HG03135 (cell line): ENCODE data around the gene TLN1.

Experiments used
- ATAC-seq: cut with Tn5 transposase; IDR thresholded peaks from one replicate; pipeline ENCODE4 v1.9.1; 2021; ENCODE audit warnings: mild to moderate bottlenecking, moderate library complexity; ENCODE audit not compliant: unreplicated experiment

The TLN1 gene

DNA sequence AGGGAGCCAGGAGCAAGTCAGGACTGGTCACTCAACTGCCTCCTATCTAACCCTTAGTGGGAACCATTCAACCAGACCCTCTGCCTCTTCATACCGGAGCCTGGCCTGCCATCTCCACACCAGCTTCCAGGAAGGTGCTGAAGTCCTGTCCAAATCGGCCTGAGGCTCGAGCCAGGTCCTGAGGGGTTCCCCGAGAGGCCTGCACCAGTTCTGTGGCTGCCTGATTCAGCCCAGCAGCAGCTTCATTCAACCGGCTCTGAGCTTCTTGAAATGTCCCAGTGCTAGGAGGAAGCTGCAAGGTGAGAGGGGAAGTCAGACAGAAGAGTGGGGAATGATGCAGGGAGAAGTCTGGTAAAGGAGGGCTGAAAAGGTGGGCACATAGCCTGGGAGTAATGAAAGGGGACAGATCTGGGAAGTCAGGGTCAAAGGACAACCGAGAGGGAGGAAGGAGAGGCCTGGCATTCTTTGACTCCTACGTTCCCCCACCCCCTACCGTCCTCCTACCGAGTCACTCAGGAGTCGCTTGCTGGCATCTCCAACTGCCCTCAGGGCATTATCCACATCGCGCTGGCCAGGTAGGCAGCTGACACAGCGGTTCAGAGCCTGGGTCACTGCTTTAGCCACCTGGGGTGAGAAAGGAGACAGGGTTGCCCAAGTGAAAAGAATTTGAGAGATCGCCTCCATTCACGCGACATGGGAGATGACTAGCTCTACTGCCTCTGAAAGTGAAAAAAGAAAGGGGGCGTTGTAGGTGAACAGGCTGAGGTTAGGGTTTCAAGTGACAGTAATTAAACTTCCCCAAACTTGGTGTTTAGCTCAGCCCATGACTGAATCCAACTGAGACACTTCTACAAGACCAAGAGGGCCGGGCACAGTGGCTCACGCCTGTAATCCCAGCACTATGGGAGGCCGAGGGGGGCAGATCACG, 20.2 kb downstream of the TLN1 start:
- ATAC-seq: no peak

DNA sequence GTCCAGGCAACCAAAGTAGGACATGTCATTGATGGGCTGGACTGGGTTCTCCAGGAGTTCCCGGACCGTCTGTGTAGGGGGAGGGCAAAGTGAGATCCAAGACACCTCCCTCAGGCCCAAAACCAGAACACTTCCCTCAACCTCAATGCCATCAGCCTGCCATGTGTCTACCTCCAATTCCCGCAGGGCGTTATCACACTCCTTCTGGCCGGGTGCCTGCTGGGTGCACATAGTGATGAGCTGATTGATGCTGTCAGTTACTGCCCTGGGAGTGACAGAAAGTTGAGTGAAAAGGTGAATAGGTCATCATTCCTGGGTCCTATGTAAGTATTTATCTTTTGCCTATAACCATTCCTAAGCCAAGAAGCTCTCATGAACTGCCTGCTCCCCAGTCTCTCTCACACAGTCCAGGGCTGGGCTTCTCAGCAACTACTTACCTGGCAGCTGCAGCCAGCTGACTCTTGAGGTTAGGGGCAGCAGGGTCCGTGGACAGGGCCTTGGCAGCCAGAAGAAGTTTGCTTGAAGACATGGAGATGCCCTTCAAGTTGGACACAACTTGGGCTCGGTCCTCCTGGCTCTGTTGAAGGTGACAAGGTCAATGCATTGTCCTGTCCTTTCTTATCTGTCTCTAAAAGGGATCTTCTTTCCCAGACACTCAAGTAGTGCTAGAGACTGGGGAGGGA, 21.0 kb downstream of the TLN1 start:
- no peak for ATAC-seq

DNA sequence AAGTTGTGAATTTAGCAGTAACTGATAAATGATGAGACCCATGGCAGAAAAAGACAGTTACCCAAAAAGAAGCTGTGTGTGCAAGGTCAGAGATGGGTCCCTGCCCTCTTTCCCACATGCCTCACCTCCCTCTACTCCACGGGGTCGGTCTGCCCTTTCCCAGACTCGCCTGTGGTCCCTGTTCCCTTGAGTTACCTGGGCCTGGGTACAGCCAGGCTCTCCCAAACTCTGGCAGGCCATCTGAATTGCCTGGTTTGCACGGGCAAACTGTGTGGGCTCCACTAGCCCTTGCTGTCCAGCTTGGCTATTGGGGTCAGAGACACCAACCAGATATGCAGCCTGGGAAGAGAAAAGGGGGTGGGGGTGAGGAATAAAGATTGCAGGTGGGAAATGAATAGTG, 23.8 kb downstream of the TLN1 start:
- ATAC-seq: no peak

DNA sequence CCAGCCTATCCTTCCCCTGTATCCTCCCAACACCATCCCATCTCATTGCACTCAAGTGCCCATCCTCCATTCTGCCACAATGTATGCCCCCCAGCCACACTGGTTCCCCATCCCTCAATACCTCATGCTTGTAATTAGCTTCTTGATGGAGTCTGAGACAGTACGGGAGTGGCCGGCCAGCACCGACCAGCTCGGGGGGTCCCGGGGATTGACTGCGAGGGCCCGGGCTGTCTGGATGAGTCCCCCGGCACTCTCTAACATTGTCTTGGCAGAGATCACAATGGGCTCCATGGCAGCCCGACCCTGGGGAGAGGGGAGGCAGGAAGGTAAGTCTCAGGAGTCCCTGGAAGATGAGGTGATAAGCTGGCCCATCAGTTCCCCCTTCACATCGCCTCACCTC, 25.0 kb downstream of the TLN1 start:
- ATAC-seq: no peak

DNA sequence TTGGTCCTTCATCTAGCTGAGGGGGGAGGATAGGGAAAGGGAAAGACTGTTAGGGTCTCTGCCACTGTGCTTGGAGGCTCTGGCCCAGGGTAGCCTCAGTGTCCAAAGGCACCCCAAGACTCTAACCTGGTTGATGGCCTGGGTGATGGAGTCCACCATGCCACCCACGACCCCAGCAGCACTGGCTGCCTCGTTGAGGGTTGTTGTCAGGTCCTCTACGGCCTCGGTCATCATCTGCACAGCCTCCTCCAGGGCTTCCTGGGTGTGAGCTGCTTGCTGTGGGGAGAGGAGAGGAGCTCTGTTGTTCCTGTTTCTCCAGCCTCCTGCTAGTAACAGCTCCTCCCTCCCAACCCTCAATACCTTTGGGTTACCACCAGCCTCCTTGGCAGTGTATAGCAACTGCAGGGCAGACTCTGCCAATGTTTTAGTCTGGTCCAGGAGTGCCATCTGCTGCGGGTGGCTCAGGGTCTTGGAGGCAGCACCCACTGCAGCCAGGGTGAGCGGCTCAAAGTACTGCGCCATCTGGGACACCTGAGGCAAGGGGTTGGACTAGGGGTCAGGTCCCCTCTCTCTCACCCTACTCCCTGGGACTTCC, 26.1 kb downstream of the TLN1 start:
- no peak for ATAC-seq

DNA sequence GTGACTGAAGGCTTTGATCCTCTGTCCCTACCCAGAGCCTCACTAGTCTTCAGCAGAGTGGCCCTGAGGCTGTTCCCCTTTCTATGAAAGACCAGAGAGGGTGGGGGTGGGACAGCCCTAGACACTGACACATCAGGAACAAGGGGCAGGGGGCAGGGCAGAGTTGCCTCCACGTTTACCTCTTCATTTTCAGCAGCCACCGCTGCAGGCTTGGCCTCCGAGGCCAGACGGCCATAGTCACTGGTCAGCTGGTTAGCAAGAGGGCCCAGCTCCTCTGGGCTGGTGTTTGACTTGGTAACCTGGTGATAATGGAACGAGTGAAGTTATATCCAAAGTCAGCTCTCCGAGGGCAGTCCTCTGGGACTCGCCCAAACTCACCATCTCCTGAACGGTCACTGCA, 26.6 kb downstream of the TLN1 start:
- no peak for ATAC-seq

DNA sequence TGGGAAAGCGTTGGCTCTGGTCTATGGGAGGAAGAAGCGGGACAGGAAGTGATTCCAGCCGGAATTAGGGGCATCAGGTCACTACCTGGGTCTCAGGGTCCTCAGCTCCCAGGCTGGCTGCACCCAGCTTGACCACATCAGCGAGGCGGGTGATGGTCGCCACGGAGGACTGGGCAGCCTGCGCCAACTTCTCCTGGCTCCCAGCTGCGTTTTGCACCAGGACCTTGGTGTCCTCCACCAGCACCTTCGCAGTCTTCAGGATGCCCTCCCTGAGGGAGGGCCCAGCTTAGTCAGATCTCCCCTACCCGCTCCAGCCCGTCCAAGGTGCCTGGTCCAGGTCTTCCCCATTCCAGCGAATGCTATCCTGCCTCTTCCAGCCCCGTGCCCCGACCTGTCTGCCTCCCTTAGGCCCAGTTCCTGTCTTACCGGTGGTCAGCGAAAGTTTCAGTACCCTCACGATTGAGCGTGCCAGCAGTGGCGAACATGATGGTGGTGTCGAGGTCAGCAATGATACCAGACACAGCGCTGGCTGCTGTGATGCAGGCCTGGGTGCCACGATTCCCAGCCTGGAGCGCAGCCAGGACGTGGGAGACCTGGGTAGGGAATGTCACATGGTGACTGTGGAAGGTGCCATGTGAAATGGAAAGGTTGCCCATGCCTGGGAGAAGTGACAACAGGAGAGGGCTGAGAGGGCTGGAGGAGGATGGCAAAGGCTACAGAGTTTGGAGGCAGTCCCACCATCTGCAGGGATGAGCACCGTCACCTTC, 27.9 kb downstream of the TLN1 start:
- ATAC-seq: no peak

DNA sequence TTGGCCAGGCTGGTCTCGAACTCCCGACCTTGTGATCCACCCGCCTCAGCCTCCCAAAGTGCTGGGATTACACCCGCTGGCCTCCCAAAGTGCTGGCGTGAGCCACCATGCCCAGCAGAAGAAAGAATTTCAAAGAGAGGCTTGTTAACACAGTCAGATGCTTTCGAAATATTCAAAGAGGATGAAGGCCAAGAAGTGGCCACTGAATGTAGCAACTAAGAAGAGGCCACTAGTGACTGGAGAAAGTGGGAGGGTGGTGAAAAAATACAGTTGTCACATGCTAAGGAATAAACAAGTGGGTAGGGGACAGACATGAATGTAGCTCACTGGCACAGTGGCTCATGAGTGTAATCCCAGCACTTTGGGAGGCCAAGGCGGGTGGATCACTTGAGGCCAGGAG, 29.3 kb downstream of the TLN1 start:
- ATAC-seq: no peak

DNA sequence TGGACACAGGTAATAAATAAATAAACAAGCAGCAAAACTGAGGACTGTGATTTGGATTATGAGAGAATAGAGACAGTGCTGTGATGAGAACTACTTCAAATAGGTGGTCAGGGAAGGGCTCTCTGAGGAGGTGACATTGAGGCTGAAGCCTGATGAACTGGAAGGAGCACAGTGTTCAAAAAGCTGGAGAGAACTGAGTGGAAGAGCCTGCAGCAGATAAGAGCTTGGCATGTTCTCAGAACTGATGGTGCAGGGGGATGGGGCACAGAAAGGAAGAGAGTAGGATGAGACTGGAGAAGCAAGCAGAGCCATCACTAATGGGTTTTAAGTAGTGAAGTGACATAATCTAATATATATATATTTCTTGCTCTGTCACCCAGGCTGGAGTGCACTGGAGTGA, 31.1 kb downstream of the TLN1 start:
- ATAC-seq: no peak

DNA sequence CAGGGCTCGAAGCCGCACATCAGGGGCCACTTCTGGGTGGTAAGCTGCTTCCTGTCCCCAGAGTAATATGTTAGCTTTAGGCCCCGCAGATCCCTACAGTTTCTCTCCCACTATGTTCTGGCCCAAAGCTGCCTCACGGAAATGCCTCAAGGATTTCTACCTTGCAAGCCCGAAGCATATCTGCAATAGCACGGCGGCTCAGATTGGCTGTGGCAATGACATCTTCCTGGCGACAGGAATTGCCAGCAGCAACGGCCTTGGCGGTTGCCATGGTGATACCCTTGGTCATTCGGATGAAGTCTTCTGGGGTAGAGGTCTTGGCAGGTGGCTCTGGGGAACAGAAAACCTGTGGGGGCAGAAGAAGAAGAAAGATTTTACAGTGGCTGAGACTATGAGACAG, 32.0 kb downstream of the TLN1 start:
- ATAC-seq: no peak

DNA sequence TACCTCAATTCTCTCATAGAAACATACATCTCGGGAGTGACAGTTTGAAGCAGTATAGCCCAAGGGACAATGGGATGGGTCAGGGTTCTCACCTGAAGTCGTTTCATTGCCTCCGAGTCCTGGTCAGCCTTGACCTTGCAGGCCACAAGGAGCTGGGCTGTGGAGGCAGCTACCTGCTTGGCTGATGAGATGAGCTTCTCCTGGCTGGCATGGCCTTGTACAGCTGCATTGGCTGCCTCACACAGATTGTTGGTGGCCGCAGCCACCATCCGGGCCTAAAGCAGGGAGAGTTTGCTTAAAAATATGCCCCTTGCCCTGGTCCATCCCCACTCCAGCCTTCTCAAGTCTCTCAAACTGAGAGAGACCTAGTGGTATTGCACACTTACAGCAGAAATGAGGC, 33.8 kb downstream of the TLN1 start:
- no peak for ATAC-seq

DNA sequence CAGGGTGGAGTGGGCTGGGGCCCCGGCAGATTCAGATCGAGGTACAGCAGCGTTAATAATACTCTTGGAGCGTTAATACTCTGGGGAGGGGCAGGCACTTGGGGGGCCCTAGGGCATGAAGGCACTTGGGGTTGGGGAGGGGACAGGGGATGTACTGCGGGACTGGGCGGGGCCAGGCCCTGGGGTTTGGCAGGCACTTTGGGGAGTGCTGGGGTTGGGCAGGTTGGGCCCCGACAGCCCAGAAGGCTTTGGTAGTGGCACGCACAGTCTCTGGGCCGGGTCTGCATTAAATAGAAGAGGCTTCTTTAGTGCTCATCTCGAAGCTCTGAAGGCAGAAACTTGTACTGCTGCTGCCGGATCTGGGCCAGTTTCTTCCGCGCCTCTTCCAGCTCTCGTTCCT, 34.5 kb downstream of the TLN1 start:
- no peak for ATAC-seq

DNA sequence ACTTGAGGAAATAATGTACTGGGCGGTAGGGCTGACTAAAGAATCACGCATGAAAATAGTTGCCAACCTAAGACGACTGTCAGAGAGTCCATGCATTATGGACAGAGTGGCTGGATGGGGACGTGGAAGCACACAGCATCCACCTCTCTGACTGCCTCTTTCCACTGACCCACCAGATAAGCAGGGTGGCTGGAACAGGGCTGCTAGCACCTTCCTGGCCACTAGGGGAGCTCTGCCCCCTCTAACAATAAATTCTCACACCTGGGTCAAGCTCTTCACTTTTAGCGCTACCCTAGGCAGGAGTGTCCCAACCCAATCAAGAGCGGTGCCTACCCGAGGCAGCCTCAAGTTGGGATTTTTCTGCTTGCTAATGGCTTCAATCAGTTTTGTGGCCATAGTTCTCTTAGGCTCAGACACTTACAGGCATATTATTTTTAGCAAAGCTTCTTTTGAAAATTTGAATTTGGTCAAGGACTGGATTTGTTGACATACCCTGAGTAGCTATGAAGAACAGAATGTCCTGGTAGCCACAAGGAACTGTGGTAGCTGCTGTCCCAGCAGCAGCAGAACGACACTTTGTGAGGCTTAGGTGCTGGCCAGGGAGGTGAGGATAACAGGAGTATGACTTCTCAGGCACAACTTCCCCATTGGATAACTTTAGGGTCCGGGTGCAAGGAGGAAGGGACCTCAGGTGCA, 35.3 kb downstream of the TLN1 start:
- no peak for ATAC-seq

DNA sequence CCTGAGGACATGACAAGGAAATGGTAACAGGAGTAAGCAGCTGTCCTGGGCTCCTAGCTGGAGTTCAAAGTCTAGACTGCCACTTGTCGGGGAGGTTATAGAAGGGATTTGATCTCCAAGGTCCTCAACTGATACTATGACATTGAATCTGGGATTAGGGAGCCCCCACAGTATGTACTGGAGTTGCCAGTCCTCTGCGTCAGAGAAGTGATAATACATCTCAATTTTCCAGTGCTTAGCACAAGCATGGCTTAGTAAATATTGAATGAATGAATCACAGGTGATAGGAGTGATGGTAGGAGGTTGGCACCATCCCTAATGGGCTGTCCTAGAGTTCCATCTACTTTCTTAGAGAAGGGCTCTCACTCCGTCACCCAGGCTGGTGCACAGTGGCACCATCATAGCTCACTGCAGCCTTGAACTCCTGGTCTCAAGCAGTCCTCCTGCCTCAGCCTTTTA, 36.0 kb downstream of the TLN1 start:
- no peak for ATAC-seq

DNA sequence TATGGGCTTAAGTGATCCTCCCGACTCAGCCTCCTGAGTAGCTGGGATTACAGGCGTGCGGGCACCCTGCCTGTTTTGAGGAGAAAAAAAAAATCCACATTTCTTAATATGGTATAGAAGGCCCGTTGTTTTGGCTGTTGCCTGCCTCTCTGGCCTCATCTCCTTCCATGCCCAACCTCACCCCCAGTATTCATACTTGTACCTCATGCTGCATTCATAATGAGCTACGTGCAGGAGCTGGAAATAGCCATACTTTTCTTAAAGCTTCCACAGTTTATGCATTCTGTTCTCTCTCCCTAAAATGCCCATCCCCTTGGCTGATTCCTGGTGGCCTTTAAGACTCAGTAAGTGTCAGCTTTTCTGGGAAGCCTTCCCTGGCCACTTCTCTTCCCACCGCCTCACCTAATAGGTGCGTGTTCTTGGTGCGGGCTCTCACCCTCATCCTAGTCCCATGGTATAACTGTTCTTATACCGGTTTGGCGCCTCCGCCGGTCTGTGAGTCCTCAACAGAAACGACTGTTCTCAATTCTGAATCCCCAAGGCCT, 40.2 kb downstream of the TLN1 start:
- no peak for ATAC-seq

DNA sequence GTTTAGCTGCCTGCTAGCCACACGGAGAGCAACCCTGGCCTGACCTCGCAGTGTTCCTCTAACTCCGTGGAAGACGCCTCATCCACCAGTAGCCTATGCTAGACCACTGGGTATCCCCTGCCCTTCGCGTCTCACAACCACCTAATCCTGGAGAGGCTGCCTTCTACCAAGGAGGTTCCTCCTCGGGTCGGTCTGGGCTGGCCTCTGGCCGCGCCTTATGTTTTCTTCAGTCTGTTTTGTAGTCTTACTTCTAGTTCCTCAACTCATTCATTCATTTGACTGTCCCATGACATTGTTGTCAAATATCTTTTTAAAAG, 40.7 kb downstream of the TLN1 start:
- ATAC-seq: no peak

DNA sequence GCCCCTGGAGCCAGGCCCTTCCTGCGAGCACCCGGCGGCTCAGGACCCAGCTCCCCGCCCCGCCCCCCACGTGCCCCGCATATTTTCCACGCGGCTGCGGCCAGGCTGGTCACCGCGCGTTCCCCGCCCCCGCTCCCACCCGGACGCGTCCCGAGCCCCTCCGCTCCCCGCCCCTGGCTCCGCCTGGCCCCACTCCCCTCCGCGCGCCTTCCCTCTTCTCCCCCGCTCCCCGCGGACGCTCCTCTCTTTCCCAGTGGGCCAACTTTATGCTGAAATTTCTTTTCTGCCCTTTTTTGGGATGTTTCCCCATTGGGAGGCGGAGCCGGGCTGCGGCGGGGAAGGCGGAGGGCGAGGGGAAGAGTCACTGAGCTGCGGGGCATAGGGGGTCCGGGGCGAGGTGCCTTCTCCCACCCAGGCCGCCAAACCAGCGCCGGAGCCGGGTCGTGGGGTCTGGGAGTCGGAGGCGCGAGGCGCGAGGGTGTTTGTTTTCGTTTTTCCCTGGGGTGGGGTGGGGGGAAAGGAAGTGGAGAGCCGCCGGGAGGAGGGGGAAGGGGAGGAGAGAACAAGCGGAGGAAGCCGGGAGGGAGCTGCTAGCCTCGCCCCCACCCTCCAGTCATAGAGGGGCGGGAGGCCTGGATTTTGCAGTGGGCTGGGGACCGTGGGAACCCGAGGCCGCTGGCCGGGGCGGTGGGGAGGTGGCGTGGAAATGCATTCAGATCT, 41.2 kb downstream of the TLN1 start:
- no peak for ATAC-seq

DNA sequence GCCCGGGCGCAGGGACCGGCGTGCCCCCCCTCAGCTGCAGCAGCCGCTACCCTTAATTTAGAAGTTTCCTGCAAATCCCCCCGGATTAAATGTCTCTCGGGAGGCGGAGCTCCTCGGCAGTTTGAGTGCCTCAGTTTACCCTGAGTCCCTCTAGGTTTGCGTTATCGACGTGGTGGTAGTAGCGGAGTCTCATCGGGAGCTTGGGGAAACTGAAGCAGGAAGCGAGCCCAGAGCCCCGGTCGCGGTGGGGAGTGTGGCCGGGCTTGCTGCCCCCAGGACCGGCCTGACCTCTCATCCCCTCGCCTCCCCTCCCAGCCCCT, 41.7 kb downstream of the TLN1 start:
- ATAC-seq: no peak

DNA sequence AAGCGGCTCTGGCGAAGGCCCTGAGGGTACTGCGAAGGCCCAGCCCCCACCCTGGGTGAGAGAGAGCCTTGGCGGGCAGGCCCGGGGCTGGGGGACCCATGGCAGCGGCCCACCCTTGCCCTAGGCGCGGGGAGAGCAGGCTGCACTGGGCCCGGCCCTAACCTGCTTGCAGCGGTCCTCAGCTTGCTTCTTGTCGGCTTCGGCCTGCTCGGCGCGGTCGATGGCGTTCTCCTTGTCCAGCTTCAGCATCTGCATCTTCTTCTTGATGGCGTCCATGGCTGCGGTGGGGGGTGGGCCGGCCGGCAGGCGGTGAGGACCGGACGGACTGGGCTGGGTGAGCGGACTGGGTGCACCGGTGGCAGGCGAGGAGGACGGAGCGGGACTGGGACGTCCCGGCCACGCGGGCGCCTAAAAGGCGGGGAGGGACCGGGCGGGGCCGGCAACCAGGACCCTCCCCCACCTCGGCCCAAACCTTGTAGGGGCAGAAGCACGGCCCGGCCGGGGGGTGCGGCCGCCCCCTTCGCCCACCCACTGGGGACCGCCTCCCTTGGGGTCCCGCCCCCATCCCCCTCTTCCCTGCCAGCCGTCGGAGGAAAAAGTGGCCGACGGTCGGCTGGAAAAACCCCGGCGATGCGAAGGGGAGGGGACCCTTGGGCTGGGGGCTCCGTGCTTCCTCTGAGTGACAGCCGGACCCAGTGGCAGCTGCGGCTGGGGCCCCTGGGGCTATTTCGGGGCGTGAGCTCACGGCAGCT, 42.3 kb downstream of the TLN1 start, which contains the start of gene TPM2:
TPM2 (minus strand) TSS at position 384 of the 752 bp plus-strand sequence; CDS start at position 276, 108 bp downstream.
- ATAC-seq: no peak
